Measurements from ENCODE around the gene ASB7. TPM values are rescaled to one million over a fixed set of nuclear protein-coding genes. Genes with fewer than 3 reads are reported as not detected.

The ASB7 gene
- total RNA-seq, 1 experiment from 2014 or later, result 19.1 TPM

DNA sequence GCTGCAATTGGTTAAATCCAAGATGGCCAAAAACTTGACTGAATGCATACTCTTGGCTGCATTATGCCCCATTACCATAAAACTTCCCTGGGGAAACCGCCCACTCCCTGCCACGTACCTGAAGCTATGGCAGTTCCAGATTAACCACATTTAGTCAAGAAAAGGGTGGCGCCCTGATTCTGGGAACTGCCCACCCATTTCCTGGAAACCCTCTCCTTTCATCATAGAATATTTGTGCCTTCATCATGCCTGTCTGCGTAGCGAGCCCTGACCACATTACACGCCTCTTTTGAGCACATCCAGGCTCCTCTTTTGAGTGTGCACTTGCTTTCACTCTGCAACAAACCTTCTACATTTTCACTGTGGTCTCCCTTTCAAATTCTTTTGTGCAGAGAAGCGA lies 5.6 kb upstream of the ASB7 start:
- DNase-seq (ENCODE audit: low spot score), result peak; percentile 69

DNA sequence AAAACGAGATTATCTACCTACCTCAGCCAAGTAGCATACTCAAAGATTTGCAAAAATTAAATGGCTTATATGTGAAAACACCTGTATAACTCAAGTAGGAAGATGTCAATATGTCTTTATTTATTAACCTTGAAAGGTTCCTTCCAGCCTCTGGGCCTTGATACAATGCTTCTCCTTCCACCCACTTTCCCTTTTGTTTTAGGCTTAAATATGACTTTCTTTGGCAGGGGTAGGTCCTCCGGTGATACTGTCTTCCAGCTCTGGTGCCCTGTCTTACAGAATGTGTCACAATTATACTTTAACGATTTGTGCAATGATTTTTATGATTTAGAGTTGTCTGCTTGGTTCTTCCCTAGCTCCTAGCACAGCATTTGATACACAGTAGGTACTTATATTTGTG lies 4.5 kb upstream of the ASB7 start:
- DNase-seq (ENCODE audit: low spot score), result no peak

DNA sequence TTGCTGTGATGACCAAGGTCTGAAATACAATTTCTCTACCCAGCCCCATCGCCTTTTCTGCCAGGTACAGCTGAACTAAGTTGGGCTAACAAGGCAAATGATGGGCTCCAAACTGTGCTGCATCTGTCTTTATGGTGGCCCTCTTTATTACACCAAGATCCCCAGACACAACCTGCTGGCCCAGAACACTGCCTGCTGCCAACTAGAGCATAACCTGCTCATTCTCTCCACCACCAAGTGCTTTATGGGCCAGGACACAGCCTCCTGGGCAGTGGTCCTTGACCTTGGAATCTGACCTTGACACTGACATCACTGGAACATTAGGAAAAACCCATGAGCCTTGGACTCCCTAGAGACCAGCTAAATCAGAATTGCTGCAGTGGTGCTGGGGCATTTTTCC lies 3.7 kb upstream of the ASB7 start:
- no peak for DNase-seq (ENCODE audit: low spot score)

DNA sequence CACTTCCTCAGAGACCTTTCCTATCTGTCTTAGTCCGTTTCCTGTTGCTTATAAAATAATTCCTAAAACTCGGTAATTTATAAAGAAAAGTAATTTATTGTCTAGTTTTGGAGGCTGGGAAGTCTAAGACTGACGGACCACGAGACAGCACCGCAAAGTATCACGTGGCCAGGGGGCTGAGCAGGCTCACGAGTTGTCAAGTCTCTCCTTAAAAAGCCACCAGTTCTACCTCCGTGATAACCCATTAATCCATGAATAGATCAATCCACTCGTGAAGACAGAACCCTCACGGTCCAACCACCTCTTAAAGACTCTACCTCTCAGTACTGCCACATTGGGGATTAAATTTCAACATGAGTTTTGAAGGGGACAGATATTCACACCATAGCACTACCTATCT lies 1.2 kb upstream of the ASB7 start:
- DNase-seq (ENCODE audit: low spot score), result peak; percentile 41

DNA sequence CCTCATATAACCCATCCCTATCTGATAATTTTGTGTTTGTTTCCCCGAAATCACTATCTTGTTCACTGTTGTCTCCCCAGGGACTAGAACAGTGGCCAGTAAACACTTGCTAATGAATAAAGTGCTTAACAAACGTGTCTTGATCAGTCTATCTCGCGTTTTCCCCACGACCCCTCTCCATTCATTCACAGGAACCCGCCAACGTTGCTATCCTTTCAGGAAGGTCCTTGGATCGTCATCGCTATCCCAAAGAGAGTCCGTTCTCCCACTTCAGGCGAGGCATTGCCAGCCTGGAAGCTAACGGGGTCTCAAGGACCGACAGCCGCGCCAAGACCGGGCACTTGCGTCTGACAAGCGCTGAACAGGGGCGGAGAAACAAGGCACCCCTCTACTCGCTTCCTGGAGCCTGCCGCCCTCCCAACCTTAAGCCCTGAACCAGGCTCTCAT lies 749 bp upstream of the ASB7 start:
- DNase-seq (ENCODE audit: low spot score), result no peak

DNA sequence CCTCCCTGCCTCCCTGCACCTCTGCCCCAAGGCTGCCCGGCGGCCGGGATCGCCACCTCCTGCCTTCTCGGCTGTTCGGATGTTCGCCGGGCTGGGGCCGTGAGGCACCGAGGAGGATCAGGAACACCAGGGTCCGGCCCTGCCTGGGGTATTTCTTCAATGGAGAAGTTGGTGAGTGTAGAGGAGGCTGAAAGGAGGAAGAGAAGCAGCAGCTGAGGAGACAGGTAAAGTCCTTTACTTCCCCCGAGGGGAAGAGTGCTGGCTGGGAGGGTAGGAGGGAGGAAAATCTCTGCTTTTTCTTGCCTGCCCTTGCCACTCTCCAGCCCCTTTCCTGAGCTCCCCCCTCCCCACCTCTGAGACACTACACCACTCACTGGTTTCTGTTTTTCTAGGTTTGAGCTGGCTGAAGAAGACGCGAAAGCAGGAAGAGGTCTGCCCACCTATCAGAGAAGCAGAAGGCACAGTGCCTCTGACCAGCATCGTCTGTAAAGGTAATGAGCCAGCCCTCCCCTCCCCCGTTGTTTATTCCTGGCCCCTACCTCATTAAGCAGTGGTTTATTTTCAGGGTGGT lies 519 bp downstream of the ASB7 start:
- peak; percentile 51 for DNase-seq (ENCODE audit: low spot score)

DNA sequence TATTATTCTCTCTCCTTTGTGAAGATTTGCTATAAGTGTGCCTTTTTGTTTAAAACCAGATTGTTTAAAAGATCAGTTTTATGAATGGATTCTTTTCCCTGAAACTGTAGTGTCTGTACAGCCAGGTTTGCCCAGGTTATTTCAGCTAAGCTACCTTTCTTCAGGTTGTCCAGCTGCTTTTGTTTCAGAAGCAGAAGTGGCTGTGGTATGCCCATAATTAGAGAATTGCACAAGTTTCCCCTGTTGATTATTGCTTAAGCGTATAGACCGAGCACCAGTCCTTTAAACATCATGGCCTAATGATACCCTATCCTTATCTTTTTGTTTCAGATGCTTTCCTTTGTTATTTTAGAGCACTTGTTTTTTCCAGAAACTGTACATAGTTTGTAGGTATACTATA lies 10.2 kb downstream of the ASB7 start:
- no peak for DNase-seq (ENCODE audit: low spot score)

DNA sequence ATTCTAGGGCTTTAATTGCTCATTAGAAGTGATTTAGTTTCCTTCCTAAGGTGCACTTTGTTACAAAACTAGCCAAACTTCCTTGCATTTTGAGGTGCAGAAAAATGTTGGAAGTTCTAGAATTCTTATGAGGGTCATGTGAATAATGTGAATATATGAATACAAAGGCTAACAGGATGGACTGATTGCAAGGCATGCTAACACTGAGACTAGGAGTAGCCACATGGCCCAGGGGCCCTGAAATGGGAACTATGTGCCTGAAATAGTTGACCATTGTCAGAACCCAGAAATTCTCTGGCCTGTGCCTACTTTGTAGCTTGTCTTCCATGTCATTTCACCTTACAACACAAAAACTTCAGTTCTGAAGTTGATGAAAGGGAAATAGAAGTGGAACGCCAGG lies 10.8 kb downstream of the ASB7 start:
- no peak for DNase-seq (ENCODE audit: low spot score)

DNA sequence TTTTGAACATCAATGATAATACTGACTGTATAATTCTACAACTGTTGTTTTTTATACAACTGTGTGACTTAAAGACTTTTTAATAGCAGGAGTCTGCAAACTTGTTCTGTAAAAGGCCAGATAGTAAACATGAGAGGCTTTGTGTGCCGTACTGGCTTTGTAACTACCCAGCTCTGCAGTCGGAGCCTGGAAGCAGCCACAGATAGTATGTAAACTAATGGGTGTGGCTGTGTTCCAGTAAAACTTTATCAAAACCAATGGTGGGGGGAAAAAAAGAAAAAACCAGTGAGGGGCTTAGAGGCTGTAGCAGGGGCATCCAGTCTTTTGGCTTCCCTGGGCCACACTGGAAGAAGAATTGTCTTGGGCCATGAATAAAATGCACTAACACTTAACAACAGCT lies 11.9 kb downstream of the ASB7 start:
- DNase-seq (ENCODE audit: low spot score), result no peak

DNA sequence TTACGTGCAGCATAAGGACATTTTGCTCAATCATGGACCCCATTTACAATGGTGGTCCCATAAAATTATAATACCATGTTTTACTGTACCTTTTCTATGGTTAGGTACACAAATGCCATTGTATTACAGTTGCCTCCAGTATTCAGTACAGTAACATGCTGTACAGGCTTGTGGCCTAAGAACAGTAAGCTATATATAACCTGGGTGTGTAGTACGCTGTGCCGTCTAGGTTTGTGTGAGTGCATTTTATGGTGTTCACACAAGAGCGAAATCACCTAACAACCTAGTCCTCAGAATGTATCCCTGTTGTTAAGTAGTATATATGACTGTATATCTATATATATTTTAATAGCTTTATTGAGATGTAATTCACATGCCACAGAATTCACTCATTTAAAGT lies 12.5 kb downstream of the ASB7 start:
- DNase-seq (ENCODE audit: low spot score), result no peak

DNA sequence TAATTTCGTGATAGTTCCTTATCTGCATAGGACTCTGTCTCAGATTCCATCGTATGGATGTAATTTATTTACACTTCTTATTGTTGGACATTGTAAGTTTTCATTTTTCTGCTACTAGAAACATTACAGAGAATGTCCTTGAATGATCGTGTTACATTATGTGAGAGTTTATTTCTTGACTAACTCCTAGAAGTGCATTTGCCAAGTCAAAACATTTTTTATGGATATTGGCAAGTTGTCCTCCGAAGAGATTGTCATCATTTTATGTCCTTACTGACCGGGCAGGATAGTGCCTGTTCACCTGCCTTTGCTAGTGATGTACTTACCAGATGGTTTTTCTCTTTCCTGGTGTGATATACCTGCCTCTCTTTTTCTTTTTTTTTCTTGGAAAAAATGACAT lies 13.4 kb downstream of the ASB7 start:
- DNase-seq (ENCODE audit: low spot score), result no peak

DNA sequence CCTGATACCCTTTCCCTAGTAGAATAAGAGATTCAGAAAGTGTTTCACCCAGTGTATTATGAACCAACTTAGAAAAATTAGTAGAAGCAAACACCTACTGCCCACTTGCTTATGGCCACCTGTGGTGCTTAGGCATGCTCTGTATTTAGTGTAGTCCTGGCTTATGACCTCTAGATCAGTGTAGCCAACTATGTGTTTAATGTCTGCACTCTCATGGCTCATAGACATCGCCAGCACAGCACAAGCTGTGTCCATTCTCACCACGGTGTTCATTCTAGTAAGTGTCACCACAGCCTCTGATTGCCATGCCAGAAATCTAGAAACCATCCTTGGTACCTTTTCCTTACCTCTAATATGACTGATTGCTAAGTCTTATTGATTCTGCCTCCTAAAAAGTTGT lies 14.3 kb downstream of the ASB7 start:
- DNase-seq (ENCODE audit: low spot score), result no peak

DNA sequence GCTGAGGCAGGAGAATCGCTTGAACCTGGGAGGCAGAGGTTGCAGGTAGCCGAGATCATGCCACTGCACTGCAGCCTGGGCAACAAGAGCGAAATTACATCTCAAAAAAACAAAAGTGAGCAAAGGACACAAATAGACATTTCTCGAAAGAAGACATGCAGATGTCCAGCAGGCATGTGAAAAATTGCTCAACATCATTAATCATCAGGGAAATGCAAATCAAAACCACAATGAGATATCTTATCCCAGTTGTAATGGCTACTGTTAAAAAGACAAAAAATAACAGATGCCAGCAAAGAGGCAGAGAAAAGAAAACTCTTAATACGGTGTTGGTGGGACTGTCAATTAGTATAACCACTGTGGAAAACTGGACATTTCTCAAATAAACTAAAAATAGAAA lies 20.9 kb downstream of the ASB7 start:
- no peak for DNase-seq (ENCODE audit: low spot score)

DNA sequence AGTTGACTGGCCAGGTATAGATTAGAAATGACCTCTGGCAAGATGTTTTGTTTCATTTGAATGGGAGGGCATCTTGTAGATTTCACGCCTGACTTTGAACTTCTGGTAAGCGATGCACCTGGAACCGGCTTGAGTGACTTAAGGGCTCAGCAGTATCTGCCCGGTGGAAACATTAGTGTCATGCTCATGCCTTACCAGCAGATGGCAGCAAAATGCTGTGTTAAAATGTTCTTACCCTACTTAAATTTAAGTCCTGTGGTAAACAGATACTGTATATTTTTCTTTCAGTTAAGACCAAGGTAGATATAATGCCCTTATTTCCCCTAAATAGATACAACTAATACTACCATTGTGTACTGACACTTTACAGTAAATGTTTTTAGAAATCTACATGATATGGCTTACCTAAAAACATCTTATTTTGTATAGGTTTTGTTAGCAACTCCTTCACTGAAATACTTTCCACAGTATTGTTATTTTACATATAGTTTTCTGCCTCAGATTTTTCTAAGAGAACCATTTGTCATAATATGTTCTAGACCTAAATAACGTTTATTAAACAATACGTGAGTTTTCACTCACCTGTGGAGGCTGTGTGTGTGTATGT lies 25.5 kb downstream of the ASB7 start:
- DNase-seq (ENCODE audit: low spot score), result peak; percentile 91

DNA sequence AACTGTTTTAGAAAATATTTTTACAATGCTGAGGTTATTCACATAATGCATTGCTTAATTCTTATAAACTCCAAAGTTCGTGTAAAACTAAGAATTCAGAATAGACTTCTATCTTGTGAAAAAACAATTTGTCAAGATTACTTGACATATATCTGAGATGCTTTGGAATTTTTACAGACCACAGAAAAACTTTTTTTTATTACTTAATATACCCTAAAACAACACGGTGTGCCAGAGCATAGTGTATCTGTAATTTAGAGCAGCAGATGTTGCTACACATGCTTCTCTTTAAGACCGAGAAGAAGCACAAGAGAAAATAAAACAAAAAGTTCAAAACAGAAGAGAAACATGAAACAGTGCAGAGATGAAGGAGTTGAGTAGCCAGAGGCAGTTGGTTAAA lies 26.4 kb downstream of the ASB7 start:
- no peak for DNase-seq (ENCODE audit: low spot score)

DNA sequence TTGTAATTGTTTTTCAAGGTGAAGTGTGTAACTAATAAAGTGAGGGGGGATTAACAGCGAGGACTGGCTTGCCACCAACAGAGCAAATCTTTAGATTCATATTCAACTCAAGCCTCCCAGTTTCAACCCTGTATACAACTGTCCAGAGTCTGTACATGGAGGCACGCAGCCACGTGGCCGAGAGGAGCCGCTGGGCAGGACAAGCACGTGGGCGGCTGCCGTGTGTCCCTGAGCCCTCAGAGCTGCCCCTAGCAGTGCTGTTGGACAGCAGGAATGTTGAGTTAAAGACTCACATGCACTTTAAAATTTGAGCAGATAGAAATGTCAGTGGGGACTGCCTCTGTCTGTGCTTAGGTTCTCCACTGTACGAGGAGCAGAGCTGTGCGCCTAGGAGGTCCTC lies 29.4 kb downstream of the ASB7 start:
- no peak for DNase-seq (ENCODE audit: low spot score)

DNA sequence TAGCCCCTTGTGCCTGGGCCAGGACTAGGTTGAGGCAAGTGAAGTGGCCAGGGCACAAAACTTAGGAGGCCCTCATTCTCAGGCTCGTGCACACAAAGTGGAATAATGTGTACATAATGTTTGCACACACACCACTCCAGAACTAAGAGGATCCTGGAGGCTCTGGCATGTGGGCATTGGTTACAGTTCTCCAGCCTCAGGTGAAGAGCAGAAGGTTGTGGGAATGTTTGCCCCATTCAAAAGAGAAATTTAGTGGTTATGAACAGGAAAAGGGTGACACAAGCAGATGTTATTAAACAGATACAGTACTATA lies 31.3 kb downstream of the ASB7 start:
- no peak for DNase-seq (ENCODE audit: low spot score)

DNA sequence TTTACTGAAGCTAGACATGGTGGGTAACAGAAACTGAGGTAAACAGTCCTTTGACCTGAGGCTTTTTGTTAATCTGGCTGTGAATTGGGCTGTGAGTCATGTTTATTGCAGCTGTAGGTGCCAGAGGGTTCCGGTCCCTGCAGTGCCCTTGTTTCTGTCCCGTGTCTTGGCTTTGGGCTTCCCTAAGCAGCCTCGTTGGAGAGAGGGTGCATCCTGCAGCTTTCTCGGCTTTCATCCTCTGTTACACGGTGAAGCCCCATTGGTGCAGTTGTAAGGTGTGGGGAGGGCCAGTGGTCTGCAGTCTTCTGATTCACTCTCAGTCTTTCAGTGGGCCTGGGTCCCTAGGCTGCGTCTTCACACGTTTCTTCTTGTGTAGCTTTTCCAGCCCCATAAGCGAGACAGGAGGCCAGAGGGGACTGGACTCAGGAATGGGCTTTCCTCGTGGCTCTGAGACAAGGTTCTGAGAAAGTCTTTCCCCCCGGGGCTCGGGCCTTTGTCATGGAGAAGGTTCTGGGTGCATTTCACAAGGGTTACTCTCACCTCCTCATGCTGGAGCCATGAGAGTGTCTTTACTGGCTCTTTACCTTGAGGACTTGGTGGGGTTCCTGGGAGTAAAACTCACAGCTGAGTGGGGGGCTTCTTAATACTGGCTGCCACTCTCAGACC lies 33.1 kb downstream of the ASB7 start:
- DNase-seq (ENCODE audit: low spot score), result no peak

DNA sequence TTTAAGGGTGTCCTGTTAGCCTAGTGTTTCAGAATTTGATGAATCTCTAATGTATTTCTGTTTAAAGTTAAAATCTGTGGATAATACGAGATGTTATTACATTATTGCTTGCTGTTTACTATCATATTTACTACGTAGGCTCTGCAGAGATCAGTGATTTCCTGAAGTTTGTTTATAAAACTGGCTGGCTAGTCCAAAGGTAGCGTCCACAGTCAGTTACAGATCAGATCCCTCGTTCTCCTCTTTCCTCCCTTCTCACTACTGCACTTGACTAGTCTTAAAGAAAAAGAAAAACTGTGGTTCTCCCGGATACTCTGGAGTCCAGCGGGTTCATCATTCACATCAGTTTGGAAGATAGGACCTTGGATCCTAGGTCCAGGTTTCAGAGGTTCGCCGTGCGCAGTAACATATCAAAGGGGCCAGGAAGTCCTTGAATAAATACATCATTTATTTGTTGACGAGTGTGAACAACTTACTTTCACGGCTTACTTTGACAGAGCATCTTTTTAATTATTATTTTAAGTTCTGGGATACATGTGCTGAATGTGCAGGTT lies 35.9 kb downstream of the ASB7 start:
- DNase-seq (ENCODE audit: low spot score), result no peak

DNA sequence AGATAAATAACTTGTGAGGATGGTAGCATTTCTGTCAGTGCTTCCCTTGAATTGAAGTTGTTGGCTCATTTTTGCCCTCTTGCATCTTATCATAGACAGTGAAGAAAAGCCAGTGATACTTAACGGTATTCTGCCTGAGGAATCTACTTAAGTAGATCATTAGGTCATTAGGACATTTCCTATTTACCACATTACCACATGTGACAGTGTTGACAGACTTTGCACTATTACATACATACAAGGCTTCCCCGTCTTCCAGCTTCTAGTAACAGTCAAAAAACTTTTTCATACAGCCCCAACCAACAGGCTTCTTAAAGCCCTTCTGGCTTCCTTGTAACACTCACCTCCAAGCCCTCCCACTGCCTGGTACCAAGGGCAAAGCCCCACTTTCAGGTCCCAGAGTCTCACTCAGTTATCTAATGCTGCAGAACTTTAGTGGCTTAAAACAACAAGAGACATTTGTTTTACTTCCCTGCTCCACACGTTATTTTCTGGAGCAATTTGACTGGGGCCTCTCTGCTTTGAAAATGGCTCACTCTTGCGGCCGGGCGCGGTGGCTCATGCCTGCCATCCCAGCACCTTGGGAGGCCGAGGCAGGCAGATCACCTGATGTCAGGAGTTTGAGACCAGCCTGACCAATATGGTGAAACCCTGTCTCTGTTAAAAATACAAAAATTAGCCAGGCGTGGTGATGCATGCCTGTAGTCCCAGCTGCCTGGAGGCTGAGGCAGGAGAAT lies 40.0 kb downstream of the ASB7 start:
- no peak for DNase-seq (ENCODE audit: low spot score)

DNA sequence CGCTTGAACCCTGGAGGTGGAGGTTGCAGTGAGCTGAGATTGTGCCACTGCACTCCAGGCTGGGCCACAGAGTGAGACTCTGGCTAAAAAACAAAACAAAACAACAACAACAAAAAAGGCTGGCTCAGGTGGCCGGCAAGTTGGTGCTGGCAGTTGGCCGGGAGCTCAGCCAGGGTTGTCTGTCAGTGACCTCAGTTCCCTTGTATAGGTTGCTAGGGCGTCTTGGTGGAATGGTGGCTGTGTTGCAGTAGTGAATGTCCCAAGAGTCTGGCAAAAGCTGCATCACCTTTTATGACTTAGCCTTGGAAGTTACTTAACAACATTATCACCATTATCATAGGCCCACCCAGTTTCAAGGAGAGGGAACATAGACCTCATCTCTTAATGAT lies 40.6 kb downstream of the ASB7 start:
- DNase-seq (ENCODE audit: low spot score), result no peak

DNA sequence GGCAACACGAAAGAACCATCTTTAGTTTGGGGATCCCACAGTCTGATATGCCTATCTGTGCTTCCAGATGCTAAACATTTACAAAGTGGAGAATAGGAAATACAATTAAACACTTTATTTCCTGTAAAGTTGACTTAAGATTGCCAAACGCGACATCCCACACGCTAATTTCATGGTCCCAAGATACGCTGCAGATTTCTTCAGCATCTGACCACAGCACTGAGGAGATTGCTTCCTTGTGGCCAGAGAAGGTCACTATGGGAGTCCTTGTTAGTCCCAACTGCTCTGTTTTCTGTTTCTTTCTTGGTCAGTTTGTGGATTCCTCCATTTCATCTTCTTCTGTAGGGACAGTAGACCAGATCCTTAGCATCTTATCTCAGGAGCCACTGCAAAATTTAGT lies 43.3 kb downstream of the ASB7 start:
- DNase-seq (ENCODE audit: low spot score), result no peak

DNA sequence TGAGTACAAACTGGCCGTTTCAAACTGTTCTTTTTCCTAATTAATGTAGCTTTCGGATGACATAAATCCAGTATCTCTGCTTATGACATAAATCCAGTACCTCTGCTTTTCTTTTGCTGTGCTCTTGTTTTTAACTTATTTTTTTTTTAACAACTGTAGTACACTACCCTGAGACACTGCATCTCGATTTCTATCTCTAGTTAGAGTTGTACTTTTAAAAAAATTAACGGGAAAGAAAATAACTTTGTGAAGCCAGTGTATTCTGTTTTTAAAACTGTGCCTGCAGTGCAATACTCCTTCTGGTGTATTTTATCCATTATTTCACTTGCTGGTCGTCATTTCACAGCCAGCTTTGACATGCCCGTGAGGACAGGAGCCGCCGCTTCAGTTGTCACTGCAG lies 46.6 kb downstream of the ASB7 start:
- no peak for DNase-seq (ENCODE audit: low spot score)
